Urothelium cell line (cell line): ENCODE results near the gene ALK.

Experiments
- DNase-seq: peaks from one replicate; pipeline ENCODE4 v3.0.0; 2011; ENCODE audit warnings: low spot score, mixed read lengths
- FAIRE-seq: peaks from 2 replicates; lab custom pipeline; 2011; peaks lifted over from hg19 to GRCh38; lab: Jason Lieb, UNC

Gene ALK

GRCh38 chr2:29223851-29224692 lies 697.3 kb downstream of the ALK start:
- peak; percentile 76 for DNase-seq
- peak; percentile 90 for FAIRE-seq

GRCh38 chr2:29223257-29223656 lies 698.1 kb downstream of the ALK start:
- DNase-seq: no peak
- no peak for FAIRE-seq

- FAIRE-seq (peak; percentile 44), DNase-seq (no peak)
Observed at GRCh38 chr2:29222381-29223179, 698.8 kb downstream of the ALK start.

- no peak for FAIRE-seq
- no peak for DNase-seq
Observed at GRCh38 chr2:29220506-29221270, 700.7 kb downstream of the ALK start.

- DNase-seq (no peak), FAIRE-seq (no peak)
Observed at GRCh38 chr2:29219374-29219773, 702.0 kb downstream of the ALK start.

GRCh38 chr2:29218550-29219125 lies 702.7 kb downstream of the ALK start:
- DNase-seq (no peak), FAIRE-seq (no peak)

GRCh38 chr2:29218071-29218470 lies 703.3 kb downstream of the ALK start:
- FAIRE-seq (no peak), DNase-seq (no peak)

- peak; percentile 99 for FAIRE-seq
- DNase-seq: no peak
Observed at GRCh38 chr2:29216609-29216909, 704.8 kb downstream of the ALK start.

GRCh38 chr2:29215739-29216608 lies 705.4 kb downstream of the ALK start:
- DNase-seq (no peak), FAIRE-seq (no peak)

- DNase-seq: no peak
- no peak for FAIRE-seq
Observed at GRCh38 chr2:29215073-29215472, 706.3 kb downstream of the ALK start.

GRCh38 chr2:29213888-29214291 lies 707.5 kb downstream of the ALK start:
- DNase-seq (no peak), FAIRE-seq (no peak)

- peak; percentile 58 for FAIRE-seq
- DNase-seq: no peak
Observed at GRCh38 chr2:29212009-29212408, 709.4 kb downstream of the ALK start.

GRCh38 chr2:29209551-29209950 lies 711.8 kb downstream of the ALK start:
- no peak for DNase-seq
- FAIRE-seq: no peak

GRCh38 chr2:29207352-29208148 lies 713.8 kb downstream of the ALK start:
- no peak for FAIRE-seq
- DNase-seq: no peak

GRCh38 chr2:29206941-29207340 lies 714.4 kb downstream of the ALK start:
- no peak for FAIRE-seq

GRCh38 chr2:29202819-29203495 lies 718.4 kb downstream of the ALK start:
- FAIRE-seq (no peak), DNase-seq (no peak)

More at GRCh38 chr2:29206941-29207340, 714.4 kb downstream of the ALK start:
- no peak for DNase-seq

- FAIRE-seq (no peak), DNase-seq (no peak)
Observed at GRCh38 chr2:29201979-29202378, 719.4 kb downstream of the ALK start.
